Measurements from ENCODE around the gene TSPAN14. TPM values are rescaled to one million over a fixed set of nuclear protein-coding genes. Genes with fewer than 3 reads are reported as not detected.

The TSPAN14 gene
- total RNA-seq: 126 TPM in 2 replicates
- long read RNA-seq, full-length matches to known transcripts: 93 of 217 reads
- long read RNA-seq, partial matches to known transcripts: 16 of 217 reads
- long read RNA-seq, other reads (novel, unspliced or antisense): 108 of 217 reads

GRCh38 chr10:80453842-80454512 is at the start of gene TSPAN14:
TSPAN14 (plus strand) TSS chr10:80454310; CDS start chr10:80489234, 34,924 bp downstream.
- Mint-ChIP-seq H3K4me1 (ENCODE audit: low read depth) (peaks cover 33% of the 10 kb centered on the region), H3K36me3 (ENCODE audit: insufficient read depth) (no peaks in the 10 kb centered on the region), H3K9me3 (ENCODE audit: low read depth) (no peaks in the 10 kb centered on the region), H3K27me3 (no peaks in the 10 kb centered on the region), H3K27ac (peak within 1 kb of the TSS; percentile 99), H3K4me3 (ENCODE audit: low read depth) (peak within 1 kb of the TSS; percentile 86)
- DNase-seq (ENCODE audit: low spot score, unreplicated experiment): peak; percentile 75
- TF ChIP-seq CTCF (IDR thresholded peaks at IDR 0.05; ENCODE audit: unreplicated experiment): no peak

- no peaks in the 10 kb centered on the region for H3K36me3 Mint-ChIP-seq (ENCODE audit: insufficient read depth)
- no peak for DNase-seq (ENCODE audit: low spot score, unreplicated experiment)
- no peaks in the 10 kb centered on the region for H3K9me3 Mint-ChIP-seq (ENCODE audit: low read depth)
- no peak overlapping the region for H3K4me3 Mint-ChIP-seq (ENCODE audit: low read depth)
- no peak for TF ChIP-seq CTCF (IDR thresholded peaks at IDR 0.05; ENCODE audit: unreplicated experiment)
- H3K4me1 Mint-ChIP-seq (ENCODE audit: low read depth): peaks cover 11% of the 10 kb centered on the region
- H3K27me3 Mint-ChIP-seq: no peaks in the 10 kb centered on the region
- H3K27ac Mint-ChIP-seq: peak overlapping the region; percentile 70
Observed at GRCh38 chr10:80405035-80405434, 49.1 kb upstream of the TSPAN14 start.

- no peak for TF ChIP-seq CTCF (IDR thresholded peaks at IDR 0.05; ENCODE audit: unreplicated experiment)
- DNase-seq (ENCODE audit: low spot score, unreplicated experiment): no peak
Observed at GRCh38 chr10:80405626-80406025, 48.5 kb upstream of the TSPAN14 start.

GRCh38 chr10:80406204-80406603 is 47.9 kb upstream of the TSPAN14 start:
- Mint-ChIP-seq H3K27ac (no peak overlapping the region), H3K4me3 (ENCODE audit: low read depth) (no peak overlapping the region), H3K36me3 (ENCODE audit: insufficient read depth) (peaks cover 2% of the 10 kb centered on the region), H3K9me3 (ENCODE audit: low read depth) (no peaks in the 10 kb centered on the region), H3K27me3 (no peaks in the 10 kb centered on the region), H3K4me1 (ENCODE audit: low read depth) (peaks cover 20% of the 10 kb centered on the region)
- no peak for TF ChIP-seq CTCF (IDR thresholded peaks at IDR 0.05; ENCODE audit: unreplicated experiment)
- DNase-seq (ENCODE audit: low spot score, unreplicated experiment): no peak

More at GRCh38 chr10:80405626-80406025, 48.5 kb upstream of the TSPAN14 start:
- Mint-ChIP-seq H3K36me3 (ENCODE audit: insufficient read depth) (no peaks in the 10 kb centered on the region), H3K4me3 (ENCODE audit: low read depth) (no peak overlapping the region), H3K4me1 (ENCODE audit: low read depth) (peaks cover 15% of the 10 kb centered on the region), H3K27me3 (no peaks in the 10 kb centered on the region), H3K27ac (no peak overlapping the region), H3K9me3 (ENCODE audit: low read depth) (no peaks in the 10 kb centered on the region)

GRCh38 chr10:80407812-80408241 is 46.3 kb upstream of the TSPAN14 start:
- no peaks in the 10 kb centered on the region for H3K27me3 Mint-ChIP-seq
- H3K4me3 Mint-ChIP-seq (ENCODE audit: low read depth): peak overlapping the region; percentile 96
- DNase-seq (ENCODE audit: low spot score, unreplicated experiment): peak; percentile 21

More at GRCh38 chr10:80407812-80408241, 46.3 kb upstream of the TSPAN14 start:
- H3K27ac Mint-ChIP-seq: peak overlapping the region; percentile 98
- H3K36me3 Mint-ChIP-seq (ENCODE audit: insufficient read depth): peaks cover 2% of the 10 kb centered on the region
- no peak for TF ChIP-seq CTCF (IDR thresholded peaks at IDR 0.05; ENCODE audit: unreplicated experiment)
- peaks cover 34% of the 10 kb centered on the region for H3K4me1 Mint-ChIP-seq (ENCODE audit: low read depth)
- H3K9me3 Mint-ChIP-seq (ENCODE audit: low read depth): no peaks in the 10 kb centered on the region
